Measurements from ENCODE around the gene P2RX6.
"Not testable (repeated sequence)": the region's sequence is repeated elsewhere in the genome, so short reads cannot be mapped to it uniquely, and the experiment has no call there.

Gene P2RX6

GRCh38 chr22:20995329-20996030, 19.5 kb upstream of the P2RX6 start:
- DNase-seq: no peak

GRCh38 chr22:20996031-20996410, 18.9 kb upstream of the P2RX6 start:
- no peak for DNase-seq

- DNase-seq: no peak
Measured at GRCh38 chr22:20996598-20997535, 18.1 kb upstream of the P2RX6 start.

GRCh38 chr22:20997536-20998257, 17.3 kb upstream of the P2RX6 start:
- no peak for DNase-seq

- DNase-seq: no peak
Measured at GRCh38 chr22:20998411-20999336, 16.3 kb upstream of the P2RX6 start.

GRCh38 chr22:20999350-21000206, 15.4 kb upstream of the P2RX6 start:
- no peak for DNase-seq

- no peak for DNase-seq
Measured at GRCh38 chr22:21000207-21000986, 14.6 kb upstream of the P2RX6 start.

GRCh38 chr22:21000987-21001600, 13.9 kb upstream of the P2RX6 start:
- no peak for DNase-seq

GRCh38 chr22:21001601-21002325, 13.2 kb upstream of the P2RX6 start, which contains the start of gene THAP7:
Gene THAP7, minus strand, starts transcription at chr22:21002118. Its CDS starts 207 bp downstream, at chr22:21001911.
- peak; percentile 84 for DNase-seq

- DNase-seq: no peak
Measured at GRCh38 chr22:21003782-21004181, 11.2 kb upstream of the P2RX6 start.

GRCh38 chr22:21009208-21009607, 5.8 kb upstream of the P2RX6 start:
- not testable (repeated sequence) for DNase-seq

- DNase-seq: no peak
Measured at GRCh38 chr22:21009638-21010425, 5.1 kb upstream of the P2RX6 start.

GRCh38 chr22:21010426-21011113, 4.4 kb upstream of the P2RX6 start:
- no peak for DNase-seq

GRCh38 chr22:21012446-21013407, 2.2 kb upstream of the P2RX6 start:
- no peak for DNase-seq

GRCh38 chr22:21013657-21014201, 1.2 kb upstream of the P2RX6 start:
- DNase-seq: no peak

- DNase-seq: peak; percentile 86
Measured at GRCh38 chr22:21014202-21014725, 701 bp upstream of the P2RX6 start.

All from NCI-H1436 treated with DMSO at 0.1 percent for 48 hours (cell line).